ENCODE measurements around the gene THSD7A. TPM values are rescaled to one million over a fixed set of nuclear protein-coding genes. Genes with fewer than 3 reads are reported as not detected.

The THSD7A gene
- total and polyA plus RNA-seq, 2 of the 4 experiments (the other 2 are of a cell fraction), result 0.02 to 0.18 TPM

DNA sequence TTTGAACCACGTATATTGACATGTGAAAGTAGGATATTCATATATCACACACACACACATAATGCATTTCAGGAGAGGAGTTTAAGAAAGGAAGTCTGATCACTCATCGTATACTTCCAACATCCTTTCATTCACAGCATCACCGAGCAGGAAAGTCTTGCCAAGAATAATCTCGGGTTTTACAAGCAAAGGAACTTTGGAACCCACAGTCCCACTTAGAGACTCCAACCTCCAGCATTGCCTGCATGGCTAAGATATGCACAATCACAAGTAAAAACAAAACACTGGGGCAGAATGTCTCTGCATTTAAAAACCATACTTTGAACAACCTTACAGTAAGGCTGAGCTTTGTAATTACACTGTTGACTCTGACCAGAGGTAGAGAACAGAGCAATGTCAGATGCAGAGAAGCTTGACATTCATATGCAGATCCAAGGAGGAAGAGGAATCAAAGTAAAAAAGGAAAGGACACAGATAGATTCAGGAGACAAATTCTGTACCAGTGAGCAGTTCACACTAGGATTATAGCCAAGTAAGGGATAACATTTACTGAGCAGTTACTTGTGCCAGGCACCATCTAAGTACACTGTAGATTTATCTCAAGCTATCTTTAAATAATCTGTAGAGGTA lies 14.8 kb downstream of the THSD7A start:
- BruUV-seq (replicated peaks), result no TSS peak
- Histone ChIP-seq H2AFZ (replicated peaks; ENCODE audit: low read length, poor library complexity) (no peak overlapping the region), H3K9me3 (ENCODE audit: control insufficient read depth, insufficient read depth, low read length) (no peaks in the 10 kb centered on the region), H4K20me1 (ENCODE audit: insufficient read depth, low read length) (no peaks in the 10 kb centered on the region), H3K56ac (ENCODE audit: extremely low read depth, insufficient read depth, low read length) (no peak overlapping the region), H3K9me1 (ENCODE audit: insufficient read depth, low read length) (no peaks in the 10 kb centered on the region), H2BK20ac (ENCODE audit: low read depth, low read length) (no peak overlapping the region), H3K79me1 (ENCODE audit: low read depth in 1 of 2, low read length in 2 of 2) (no peaks in the 10 kb centered on the region), H2BK5ac (ENCODE audit: low read depth, low read length, poor library complexity, severe bottlenecking) (no peak overlapping the region), H3K27me3 (ENCODE audit: control insufficient read depth, insufficient read depth, low read length) (no peaks in the 10 kb centered on the region), H3K4ac (ENCODE audit: low read depth, low read length) (no peak overlapping the region), H3K23ac (ENCODE audit: low read depth, low read length) (no peak overlapping the region), H2AK5ac (ENCODE audit: low read depth, low read length) (no peak overlapping the region), H4K8ac (ENCODE audit: low read depth in 2 of 2, low read length in 2 of 2) (no peak overlapping the region), H2BK120ac (ENCODE audit: low read depth, low read length) (no peak overlapping the region), H3K9ac (ENCODE audit: low read depth, low read length) (no peak overlapping the region), H4K5ac (ENCODE audit: low read depth, low read length) (no peak overlapping the region), H3K14ac (replicated peaks; ENCODE audit: low read depth, low read length) (no peak overlapping the region), H2AK9ac (replicated peaks; ENCODE audit: low read depth, low read length, poor library complexity) (no peak overlapping the region), H3K27ac (ENCODE audit: insufficient read depth, low read length) (no peak overlapping the region), H3K4me2 (ENCODE audit: low read depth, low read length) (no peak overlapping the region), H3K18ac (ENCODE audit: low read depth, low read length) (no peak overlapping the region), H3K36me3 (ENCODE audit: control insufficient read depth, insufficient read depth, low read length) (no peaks in the 10 kb centered on the region), H2BK15ac (ENCODE audit: low read depth, low read length) (no peak overlapping the region), H3K4me3 (ENCODE audit: insufficient read depth, low read depth, low read length) (no peak overlapping the region), H4K91ac (ENCODE audit: insufficient read depth, low read depth, low read length) (no peak overlapping the region), H3K4me1 (ENCODE audit: control insufficient read depth, insufficient read depth, low read length) (no peaks in the 10 kb centered on the region)
- in situ Hi-C loops (cut with MboI; ENCODE audit: low sequenced_read_pairs) (no loop called here), dilution Hi-C loops (cut with HindIII; ENCODE audit: low sequenced_read_pairs, unreplicated experiment) (no loop called here), intact Hi-C loops (cut with micrococcal nuclease) (no loop called here)
- ChIA-PET POLR2A (ENCODE audit: unreplicated experiment) (no interaction called here), CTCF (no interaction called here)
- DNase-seq, result no peak
- TF ChIP-seq BHLHE40 (IDR thresholded peaks at IDR 0.05; ENCODE audit: low read depth, low read length), result no peak
- no peak for TF ChIP-seq POLR2A (IDR thresholded peaks at IDR 0.05; ENCODE audit: low read depth, low read length)
- TF ChIP-seq, protein P1, sequence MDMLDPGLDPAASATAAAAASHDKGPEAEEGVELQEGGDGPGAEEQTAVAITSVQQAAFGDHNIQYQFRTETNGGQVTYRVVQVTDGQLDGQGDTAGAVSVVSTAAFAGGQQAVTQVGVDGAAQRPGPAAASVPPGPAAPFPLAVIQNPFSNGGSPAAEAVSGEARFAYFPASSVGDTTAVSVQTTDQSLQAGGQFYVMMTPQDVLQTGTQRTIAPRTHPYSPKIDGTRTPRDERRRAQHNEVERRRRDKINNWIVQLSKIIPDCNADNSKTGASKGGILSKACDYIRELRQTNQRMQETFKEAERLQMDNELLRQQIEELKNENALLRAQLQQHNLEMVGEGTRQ (IDR thresholded peaks at IDR 0.05; ENCODE audit: low read depth, low read length), result no peak
- TF ChIP-seq FOS (IDR thresholded peaks at IDR 0.05; ENCODE audit: low read depth, low read length), result no peak
- no peak for TF ChIP-seq RAD21 (IDR thresholded peaks at IDR 0.05; ENCODE audit: low read length)
- TF ChIP-seq MXI1 (IDR thresholded peaks at IDR 0.05; ENCODE audit: borderline replicate concordance, low read depth, low read length), result no peak
- TF ChIP-seq RFX5 (IDR thresholded peaks at IDR 0.05; ENCODE audit: low read depth, low read length), result no peak
- no peak for TF ChIP-seq NFE2L2 (IDR thresholded peaks at IDR 0.05; ENCODE audit: low read depth, low read length)
- TF ChIP-seq RCOR1 (IDR thresholded peaks at IDR 0.05; ENCODE audit: insufficient replicate concordance, low read length), result no peak
- no peak for TF ChIP-seq CEBPB (IDR thresholded peaks at IDR 0.05; ENCODE audit: low read depth, low read length)
- TF ChIP-seq, protein P2, sequence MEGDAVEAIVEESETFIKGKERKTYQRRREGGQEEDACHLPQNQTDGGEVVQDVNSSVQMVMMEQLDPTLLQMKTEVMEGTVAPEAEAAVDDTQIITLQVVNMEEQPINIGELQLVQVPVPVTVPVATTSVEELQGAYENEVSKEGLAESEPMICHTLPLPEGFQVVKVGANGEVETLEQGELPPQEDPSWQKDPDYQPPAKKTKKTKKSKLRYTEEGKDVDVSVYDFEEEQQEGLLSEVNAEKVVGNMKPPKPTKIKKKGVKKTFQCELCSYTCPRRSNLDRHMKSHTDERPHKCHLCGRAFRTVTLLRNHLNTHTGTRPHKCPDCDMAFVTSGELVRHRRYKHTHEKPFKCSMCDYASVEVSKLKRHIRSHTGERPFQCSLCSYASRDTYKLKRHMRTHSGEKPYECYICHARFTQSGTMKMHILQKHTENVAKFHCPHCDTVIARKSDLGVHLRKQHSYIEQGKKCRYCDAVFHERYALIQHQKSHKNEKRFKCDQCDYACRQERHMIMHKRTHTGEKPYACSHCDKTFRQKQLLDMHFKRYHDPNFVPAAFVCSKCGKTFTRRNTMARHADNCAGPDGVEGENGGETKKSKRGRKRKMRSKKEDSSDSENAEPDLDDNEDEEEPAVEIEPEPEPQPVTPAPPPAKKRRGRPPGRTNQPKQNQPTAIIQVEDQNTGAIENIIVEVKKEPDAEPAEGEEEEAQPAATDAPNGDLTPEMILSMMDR (conservative IDR thresholded peaks at IDR 0.05; ENCODE audit: low read depth, low read length), result no peak
- WGBS, 2 experiments (ENCODE audit: extremely low coverage in 2 of 2, insufficient read length in 1 of 2), result no CpG with 5 or more reads among the region's 4 CpGs
- no peak for ATAC-seq (ENCODE audit: low read depth)

Data from IMR-90 (cell line).